Endothelial cell (in vitro differentiated cells): ENCODE measurements around the gene FGFBP1. TPM values are rescaled to one million over a fixed set of nuclear protein-coding genes. Genes with fewer than 3 reads are reported as not detected.

Experiments used
- DNase-seq: peaks from one replicate; pipeline ENCODE4 v3.0.0; 2021; ENCODE audit warnings: low spot score
- H3K27ac Mint-ChIP-seq: one replicate; pipeline ENCODE4 v1.8.0; 2021; ENCODE audit warnings: mixed read lengths, inconsistent platforms; ENCODE audit not compliant: unreplicated experiment
- H3K27me3 Mint-ChIP-seq: one replicate; pipeline ENCODE4 v1.8.0; 2021; ENCODE audit warnings: mild to moderate bottlenecking, moderate library complexity, mixed read lengths, inconsistent platforms; ENCODE audit not compliant: unreplicated experiment
- H3K36me3 Mint-ChIP-seq: one replicate; pipeline ENCODE4 v1.8.0; 2021; ENCODE audit warnings: mild to moderate bottlenecking, low read depth, mixed read lengths, inconsistent platforms; ENCODE audit not compliant: unreplicated experiment
- H3K4me1 Mint-ChIP-seq: one replicate; pipeline ENCODE4 v1.8.0; 2021; ENCODE audit warnings: mild to moderate bottlenecking, mixed read lengths, inconsistent platforms; ENCODE audit not compliant: unreplicated experiment
- H3K4me3 Mint-ChIP-seq: one replicate; pipeline ENCODE4 v1.8.0; 2021; ENCODE audit warnings: mild to moderate bottlenecking, mixed read lengths, inconsistent platforms; ENCODE audit not compliant: unreplicated experiment
- H3K9me3 Mint-ChIP-seq: one replicate; pipeline ENCODE4 v1.8.0; 2021; ENCODE audit warnings: mixed read lengths, inconsistent platforms; ENCODE audit not compliant: unreplicated experiment
- CTCF ChIP-seq: fragments of 200-600 bp; sonication (generic); IDR thresholded peaks from one replicate; pipeline ENCODE4 v1.5.0; 2021; ENCODE audit warnings: antibody characterized with exemption; ENCODE audit not compliant: unreplicated experiment
- total RNA-seq: library from RNA; stranded (reverse); fragmentation: NEBNext Ultra II Directional; extraction: Animal tissue kit (Norgen Biotek cat#: 25700); gene quantifications from one replicate; pipeline ENCODE4 v1.2.1, GENCODE V29; 2021; ENCODE audit not compliant: unreplicated experiment

The FGFBP1 gene
- total RNA-seq, 1 donor from 2014 or later: not detected

- Mint-ChIP-seq H3K27ac (no peak overlapping the region), H3K36me3 (peaks cover 10% of the 10 kb centered on the region), H3K4me3 (no peak overlapping the region), H3K27me3 (peaks cover 6% of the 10 kb centered on the region), H3K4me1 (no peaks in the 10 kb centered on the region), H3K9me3 (peaks cover 5% of the 10 kb centered on the region)
- peak; percentile 85 for DNase-seq
- TF ChIP-seq CTCF: peak; percentile 96
Measured at GRCh38 chr4:15956179-15956850, 17.8 kb upstream of the FGFBP1 start.

GRCh38 chr4:15955670-15956069, 17.1 kb upstream of the FGFBP1 start:
- Mint-ChIP-seq H3K4me3 (no peak overlapping the region), H3K36me3 (peaks cover 10% of the 10 kb centered on the region), H3K27me3 (peaks cover 6% of the 10 kb centered on the region), H3K4me1 (no peaks in the 10 kb centered on the region), H3K27ac (no peak overlapping the region), H3K9me3 (peaks cover 5% of the 10 kb centered on the region)
- no peak for TF ChIP-seq CTCF
- DNase-seq: no peak

GRCh38 chr4:15953625-15954024, 15.1 kb upstream of the FGFBP1 start:
- Mint-ChIP-seq H3K27me3 (peaks cover 5% of the 10 kb centered on the region), H3K4me1 (no peaks in the 10 kb centered on the region), H3K36me3 (peaks cover 10% of the 10 kb centered on the region), H3K9me3 (peaks cover 5% of the 10 kb centered on the region), H3K27ac (no peak overlapping the region), H3K4me3 (no peak overlapping the region)
- no peak for TF ChIP-seq CTCF
- no peak for DNase-seq

- Mint-ChIP-seq H3K27me3 (peaks cover 6% of the 10 kb centered on the region), H3K36me3 (peaks cover 10% of the 10 kb centered on the region), H3K4me3 (no peak overlapping the region), H3K27ac (no peak overlapping the region), H3K9me3 (peaks cover 5% of the 10 kb centered on the region), H3K4me1 (no peaks in the 10 kb centered on the region)
- TF ChIP-seq CTCF: no peak
- no peak for DNase-seq
Measured at GRCh38 chr4:15951781-15952180, 13.2 kb upstream of the FGFBP1 start.

- Mint-ChIP-seq H3K9me3 (no peaks in the 10 kb centered on the region), H3K4me3 (no peak overlapping the region)
Measured at GRCh38 chr4:15948826-15949225, 10.3 kb upstream of the FGFBP1 start.

More at GRCh38 chr4:15948826-15949225, 10.3 kb upstream of the FGFBP1 start:
- peaks cover 2% of the 10 kb centered on the region for H3K27me3 Mint-ChIP-seq
- no peak for DNase-seq
- no peak overlapping the region for H3K27ac Mint-ChIP-seq
- no peaks in the 10 kb centered on the region for H3K4me1 Mint-ChIP-seq
- no peaks in the 10 kb centered on the region for H3K36me3 Mint-ChIP-seq
- no peak for TF ChIP-seq CTCF
